ENCODE data around the gene PLEKHA3. TPM values are rescaled to one million over a fixed set of nuclear protein-coding genes. Genes with fewer than 3 reads are reported as not detected.

The PLEKHA3 gene
- total and polyA plus RNA-seq, 12 donors = 1.8 to 96.4 (median 30.7) TPM

DNA sequence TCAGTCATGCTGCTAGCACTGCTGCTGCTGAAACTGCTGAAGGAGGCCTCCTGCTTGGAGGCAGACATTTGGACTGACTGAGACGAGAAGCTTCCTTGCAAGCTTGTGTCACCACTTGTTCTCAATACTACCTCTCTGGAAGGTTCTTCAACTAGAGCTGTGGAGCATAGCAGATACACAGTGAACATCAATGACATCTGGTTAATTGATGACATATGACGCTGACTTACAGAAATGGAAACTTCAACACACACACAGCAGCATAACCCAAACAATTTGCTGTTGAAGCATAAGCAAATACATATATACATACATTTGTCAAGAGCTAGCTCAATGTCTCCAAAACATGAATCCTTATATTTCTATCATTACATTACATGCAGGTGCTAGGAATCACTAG is 47.3 kb downstream of the PLEKHA3 start:
- 88 to 99% (median 92%) methylated on average over 2 of the region's 2 CpGs for WGBS, 4 donors
- TF ChIP-seq POLR2A (IDR thresholded peaks at IDR 0.05) (no peak), CTCF (IDR thresholded peaks at IDR 0.05) (no peak)
- no peak overlapping the region for H3K27ac ChIP-seq
- H3K9me3 ChIP-seq (replicated peaks in 1 of 3) = no peaks in the 10 kb centered on the region
- peaks cover 11% of the 10 kb centered on the region in 2 donors for H3K4me1 ChIP-seq (replicated peaks in 1 of 2)
- H3K4me3 ChIP-seq = no peak overlapping the region
- no peak for DNase-seq
- H3K27me3 ChIP-seq = no peaks in the 10 kb centered on the region
- H3K36me3 ChIP-seq (replicated peaks in 1 of 2) = no peaks in the 10 kb centered on the region
- intact Hi-C loops (cut with DNase I) = no loop called here

DNA sequence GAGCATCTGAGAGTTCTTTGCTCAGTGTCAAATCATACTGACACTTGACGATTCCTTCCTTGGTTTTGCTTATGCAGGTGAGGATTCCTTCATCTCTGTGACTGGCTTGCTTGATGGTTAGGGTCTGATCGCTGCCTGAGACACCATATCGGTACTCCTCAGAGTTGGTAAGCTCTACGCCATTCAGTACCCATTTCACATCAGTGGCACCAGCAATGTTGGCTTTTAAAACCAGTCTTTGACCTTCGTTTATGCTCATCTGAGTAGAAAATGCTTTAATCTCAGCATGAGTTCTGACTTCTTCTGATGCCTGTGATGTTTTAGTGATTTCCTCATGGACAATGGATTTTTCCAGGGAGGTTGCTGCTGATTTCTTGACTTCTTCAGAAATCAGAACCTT is 48.4 kb downstream of the PLEKHA3 start:
- intact Hi-C loops (cut with DNase I) = no loop called here
- H3K27ac ChIP-seq = no peak overlapping the region
- peaks cover 9 to 10% of the 10 kb centered on the region in 2 donors for H3K4me1 ChIP-seq (replicated peaks in 1 of 2)
- no peaks in the 10 kb centered on the region for H3K9me3 ChIP-seq (replicated peaks in 1 of 3)
- no peaks in the 10 kb centered on the region for H3K27me3 ChIP-seq
- no peak for DNase-seq
- H3K4me3 ChIP-seq = no peak overlapping the region
- WGBS, 4 donors = 89 to 96% (median 95%) methylated on average over 5 of the region's 5 CpGs
- TF ChIP-seq CTCF (IDR thresholded peaks at IDR 0.05) (no peak), POLR2A (IDR thresholded peaks at IDR 0.05) (no peak)
- H3K36me3 ChIP-seq (replicated peaks in 1 of 2) = no peaks in the 10 kb centered on the region

DNA sequence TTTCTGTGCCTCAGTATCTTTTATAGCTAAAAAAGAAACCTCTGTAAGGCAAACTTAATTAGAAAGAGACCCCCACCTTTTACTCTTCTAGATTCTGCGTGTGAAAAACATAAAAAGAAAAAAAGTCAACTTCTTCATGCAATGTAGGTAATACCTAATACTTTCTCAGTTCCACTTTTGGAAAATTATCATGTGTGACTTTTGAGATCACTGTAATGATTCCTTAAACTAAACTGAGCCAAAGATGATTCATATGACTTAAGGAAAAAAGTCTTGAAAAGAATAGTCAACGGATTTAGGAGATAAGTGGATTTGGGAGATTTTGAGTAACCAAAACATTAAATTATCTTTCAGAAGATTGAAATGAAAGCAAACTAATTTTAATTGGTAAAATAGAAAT is 48.9 kb downstream of the PLEKHA3 start:
- DNase-seq = no peak
- no peaks in the 10 kb centered on the region for H3K36me3 ChIP-seq (replicated peaks in 1 of 2)
- 70 to 74% (median 71%) methylated on average over 2 of the region's 2 CpGs for WGBS, 4 donors

DNA sequence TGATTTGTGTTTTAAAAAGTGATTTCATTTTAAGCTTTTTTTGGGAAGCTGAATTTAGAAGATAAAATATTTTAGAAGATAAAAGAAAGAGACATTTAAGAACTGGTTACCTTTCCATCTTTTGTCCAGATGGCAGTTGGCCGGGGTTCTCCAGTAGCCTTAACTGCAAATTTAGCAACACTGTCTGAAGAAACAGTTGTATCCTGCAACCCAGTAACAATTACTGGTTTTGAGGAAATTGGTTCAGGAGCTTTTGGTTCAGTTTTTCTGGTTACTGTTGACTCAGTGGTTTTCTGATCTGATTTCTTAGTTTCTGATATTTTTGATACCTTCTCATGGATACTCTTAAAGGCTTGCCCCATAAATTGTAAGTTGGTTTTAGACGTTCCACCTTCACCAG is 49.9 kb downstream of the PLEKHA3 start:
- H3K27me3 ChIP-seq = no peaks in the 10 kb centered on the region
- no peaks in the 10 kb centered on the region for H3K9me3 ChIP-seq (replicated peaks in 1 of 3)
- intact Hi-C loops (cut with DNase I) = no loop called here
- no peak overlapping the region for H3K27ac ChIP-seq
- 79 to 90% (median 82%) methylated on average over 2 of the region's 2 CpGs for WGBS, 4 donors
- H3K4me1 ChIP-seq (replicated peaks in 1 of 2) = no peaks in the 10 kb centered on the region
- H3K36me3 ChIP-seq (replicated peaks in 1 of 2) = no peaks in the 10 kb centered on the region
- no peak for TF ChIP-seq POLR2A (IDR thresholded peaks at IDR 0.05)
- TF ChIP-seq CTCF (IDR thresholded peaks at IDR 0.05) = no peak
- H3K4me3 ChIP-seq = no peak overlapping the region
- no peak for DNase-seq

More for the DNA sequence above, 48.9 kb downstream of the PLEKHA3 start:
- Histone ChIP-seq H3K4me3 (no peak overlapping the region), H3K27ac (no peak overlapping the region), H3K27me3 (no peaks in the 10 kb centered on the region), H3K9me3 (replicated peaks in 1 of 3) (no peaks in the 10 kb centered on the region), H3K4me1 (replicated peaks in 1 of 2) (peaks cover 5% of the 10 kb centered on the region in 2 donors)
- intact Hi-C loops (cut with DNase I) = no loop called here
- no peak for TF ChIP-seq CTCF (IDR thresholded peaks at IDR 0.05)
- TF ChIP-seq POLR2A (IDR thresholded peaks at IDR 0.05) = no peak
